Brain microvascular endothelial cell (primary cell): ENCODE measurements around the gene HAPLN3.
"Not testable (repeated sequence)": the region's sequence is repeated elsewhere in the genome, so short reads cannot be mapped to it uniquely, and the experiment has no call there.

Experiments
- DNase-seq: peaks from one replicate; pipeline ENCODE4 v3.0.0-alpha.2; 2020
- H3K27ac ChIP-seq: fragments of 250-450 bp; sonication (Bioruptor Pico); 2 replicates; pipeline ENCODE4 v1.5.1; 2020; ENCODE audit warnings: mild to moderate bottlenecking, moderate library complexity
- H3K27me3 ChIP-seq: fragments of 250-450 bp; sonication (Bioruptor Pico); replicated peaks from 2 replicates; pipeline ENCODE4 v1.5.1; 2020; ENCODE audit warnings: mild to moderate bottlenecking
- H3K36me3 ChIP-seq: fragments of 250-450 bp; sonication (Bioruptor Pico); replicated peaks from 2 replicates; pipeline ENCODE4 v1.5.1; 2020; ENCODE audit warnings: mild to moderate bottlenecking
- H3K4me3 ChIP-seq: 2 replicates; pipeline ENCODE4 v1.5.1; 2011; ENCODE audit warnings: low read depth, mild to moderate bottlenecking, control low read depth, low read length, moderate library complexity
- CTCF ChIP-seq: IDR thresholded peaks from 2 replicates; pipeline ENCODE4 v1.5.1; 2011; ENCODE audit warnings: low read depth, mild to moderate bottlenecking, moderate library complexity, low read length, control low read depth, inconsistent platforms; ENCODE audit errors: missing control alignments
- in situ Hi-C: cut with HindIII; loops from 2 replicates; pipeline ENCODE4 v1.10.0; 2017; ENCODE audit warnings: low sequenced_read_pairs, low pct_ligation_motif_present

Gene HAPLN3

DNA sequence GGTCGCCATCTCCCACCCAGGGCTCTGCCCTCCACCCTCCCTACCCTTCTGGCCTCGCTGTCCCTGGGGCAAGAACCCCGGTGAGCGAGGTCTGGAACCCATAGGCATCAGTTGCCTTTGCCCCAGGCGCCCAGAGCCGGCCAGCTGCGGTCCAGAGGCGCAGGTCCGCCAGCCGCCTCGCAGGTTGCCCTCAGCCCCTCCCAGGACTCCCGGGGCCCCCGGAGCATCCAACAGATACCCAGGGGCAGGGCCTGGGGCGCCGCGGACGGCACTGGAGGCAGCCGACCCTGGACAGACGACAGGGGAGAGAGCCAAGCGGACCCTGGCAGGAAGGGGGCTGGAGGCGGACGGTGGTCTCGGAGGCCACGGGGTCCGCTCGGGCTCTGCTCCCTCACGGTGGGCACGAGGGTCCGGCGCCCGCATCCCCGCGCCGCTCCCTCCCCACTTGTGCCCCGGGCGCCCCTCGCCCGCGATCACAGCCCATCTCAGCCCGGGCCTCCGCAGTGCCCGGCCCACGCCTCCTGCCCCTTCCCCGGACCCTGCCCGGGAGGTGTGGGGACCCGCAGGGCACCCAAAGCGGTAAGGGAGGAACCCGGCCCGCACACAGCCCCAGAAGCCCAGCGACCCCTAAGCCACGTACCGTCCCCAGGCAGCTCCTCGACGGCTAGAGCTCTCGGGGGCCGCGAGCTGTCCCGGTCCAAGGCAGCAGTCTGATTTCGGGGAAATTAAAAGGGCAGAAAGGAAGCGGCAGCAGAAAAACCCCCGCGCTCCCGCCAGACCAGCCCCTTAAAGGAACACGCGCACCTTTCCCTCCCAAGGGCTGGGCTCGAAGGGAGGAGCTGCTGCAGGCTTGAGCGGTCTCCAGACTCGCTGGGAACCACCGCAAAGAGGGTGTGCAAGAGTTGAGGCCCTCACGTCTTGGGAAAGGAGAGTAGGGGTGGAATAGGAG lies at the start of gene HAPLN3:
Gene HAPLN3, minus strand, starts transcription at position 726 of the 949 bp plus-strand sequence. CDS start 8,246 bp downstream, outside the sequence.
- TF ChIP-seq CTCF = no peak
- H3K27me3 ChIP-seq = no peaks in the 10 kb centered on the region

GRCh38 chr15:88940110-88940675 lies 44.8 kb upstream of the HAPLN3 start:
- no peak for DNase-seq
- in situ Hi-C loops = no loop called here

More for the DNA sequence above, at the start of gene HAPLN3:
- peak; percentile 24 for DNase-seq
- peak within 1 kb of the TSS; percentile 55 for H3K4me3 ChIP-seq
- in situ Hi-C loops = no loop called here
- no peak within 1 kb of the TSS for H3K27ac ChIP-seq
- no peaks in the 10 kb centered on the region for H3K36me3 ChIP-seq

DNA sequence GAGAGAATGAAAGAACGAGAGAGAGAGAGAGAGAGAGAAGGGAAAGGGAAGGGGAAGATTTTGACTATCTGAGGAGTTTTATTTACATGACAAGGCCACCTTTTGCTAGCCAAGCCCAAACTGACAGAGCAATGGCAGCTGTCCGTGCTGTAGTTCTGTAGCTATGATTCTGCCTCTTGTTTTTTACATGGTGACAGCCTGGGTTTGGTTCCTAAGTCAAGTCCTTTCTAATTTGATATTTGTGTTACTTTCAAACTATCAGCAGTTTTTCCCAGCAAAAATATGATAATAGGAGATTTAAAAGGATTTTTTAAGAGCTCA lies 44.1 kb upstream of the HAPLN3 start:
- no peaks in the 10 kb centered on the region for H3K27me3 ChIP-seq
- no peaks in the 10 kb centered on the region for H3K36me3 ChIP-seq
- H3K4me3 ChIP-seq = no peak overlapping the region
- no peak for TF ChIP-seq CTCF
- in situ Hi-C loops = no loop called here
- H3K27ac ChIP-seq = no peak overlapping the region
- no peak for DNase-seq

More at GRCh38 chr15:88940110-88940675, 44.8 kb upstream of the HAPLN3 start:
- Histone ChIP-seq H3K36me3 (no peaks in the 10 kb centered on the region), H3K4me3 (no peak overlapping the region), H3K27me3 (no peaks in the 10 kb centered on the region), H3K27ac (no peak overlapping the region)
- TF ChIP-seq CTCF = no peak

- TF ChIP-seq CTCF = no peak
- no peaks in the 10 kb centered on the region for H3K27me3 ChIP-seq
- no peak for DNase-seq
- in situ Hi-C loops = no loop called here
- H3K27ac ChIP-seq = no peak overlapping the region
- no peak overlapping the region for H3K4me3 ChIP-seq
- H3K36me3 ChIP-seq = no peaks in the 10 kb centered on the region
Measured at GRCh38 chr15:88938802-88939485, 43.6 kb upstream of the HAPLN3 start.

DNA sequence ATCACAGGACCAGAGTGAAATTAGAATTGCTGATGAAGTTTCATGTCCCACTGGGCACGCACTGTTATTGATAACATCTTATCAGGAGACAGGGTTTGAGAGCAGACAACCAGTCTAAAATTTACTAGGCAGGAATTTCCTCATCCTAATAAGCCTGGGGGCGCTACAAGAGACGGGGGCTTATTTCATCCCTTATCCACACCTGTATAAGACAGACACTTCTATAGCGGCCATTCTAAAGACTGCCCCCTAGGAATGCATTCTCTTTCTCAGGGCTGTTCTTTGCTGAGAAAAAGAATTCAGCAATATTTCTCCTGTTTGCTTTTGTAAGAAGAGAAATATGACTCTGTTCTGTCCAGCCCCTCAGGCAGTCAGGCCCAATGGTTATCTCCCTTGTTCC lies 39.1 kb upstream of the HAPLN3 start:
- H3K36me3 ChIP-seq, H3K4me3 ChIP-seq, H3K27ac ChIP-seq, DNase-seq, H3K27me3 ChIP-seq, in situ Hi-C loops: not testable (repeated sequence)

DNA sequence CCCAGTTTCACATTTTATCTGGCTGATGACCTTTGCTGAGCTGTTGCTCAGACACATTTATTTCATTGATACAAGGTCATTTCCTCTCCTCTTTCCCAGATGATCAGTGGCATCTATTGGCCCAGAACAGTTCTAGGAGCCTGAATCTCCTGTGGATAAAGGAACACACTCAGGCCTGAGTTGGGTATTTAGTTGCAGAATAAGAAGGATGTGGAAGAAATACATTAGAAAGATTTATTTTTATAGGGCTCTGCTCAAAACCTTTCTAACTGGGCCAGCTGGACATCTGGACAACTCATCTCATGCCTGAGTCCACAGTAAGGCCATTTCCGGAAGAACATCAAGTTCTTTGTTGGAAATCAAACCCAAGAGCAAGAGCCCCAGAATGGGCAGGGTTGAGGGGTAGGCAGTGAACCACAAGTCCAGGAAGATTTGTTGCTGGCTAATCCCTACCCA lies 37.6 kb upstream of the HAPLN3 start:
- no peak for TF ChIP-seq CTCF

More for the DNA sequence above, 37.6 kb upstream of the HAPLN3 start:
- Histone ChIP-seq H3K27ac (no peak overlapping the region), H3K4me3 (no peak overlapping the region), H3K36me3 (no peaks in the 10 kb centered on the region), H3K27me3 (no peaks in the 10 kb centered on the region)
- in situ Hi-C loops = no loop called here
- no peak for DNase-seq
